NCI-H128 (cell line): ENCODE data around the gene SAMD4A.

Experiments
- DNase-seq: peaks from one replicate; lab custom pipeline; 2025; ENCODE audit not compliant: unreplicated experiment; lab: John Stamatoyannopoulos, UW

SAMD4A gene

GRCh38 chr14:54652188-54652587 is 85.3 kb downstream of the SAMD4A start:
- no peak for DNase-seq

GRCh38 chr14:54652605-54653052 is 85.7 kb downstream of the SAMD4A start:
- no peak for DNase-seq

GRCh38 chr14:54653712-54654469 is 87.0 kb downstream of the SAMD4A start:
- no peak for DNase-seq

- DNase-seq: no peak
These were observed 87.7 kb downstream of the SAMD4A start for GRCh38 chr14:54654605-54655004.

- no peak for DNase-seq
These were observed 91.9 kb downstream of the SAMD4A start for GRCh38 chr14:54658836-54659235.

GRCh38 chr14:54659365-54659764 is 92.4 kb downstream of the SAMD4A start:
- no peak for DNase-seq

DNA sequence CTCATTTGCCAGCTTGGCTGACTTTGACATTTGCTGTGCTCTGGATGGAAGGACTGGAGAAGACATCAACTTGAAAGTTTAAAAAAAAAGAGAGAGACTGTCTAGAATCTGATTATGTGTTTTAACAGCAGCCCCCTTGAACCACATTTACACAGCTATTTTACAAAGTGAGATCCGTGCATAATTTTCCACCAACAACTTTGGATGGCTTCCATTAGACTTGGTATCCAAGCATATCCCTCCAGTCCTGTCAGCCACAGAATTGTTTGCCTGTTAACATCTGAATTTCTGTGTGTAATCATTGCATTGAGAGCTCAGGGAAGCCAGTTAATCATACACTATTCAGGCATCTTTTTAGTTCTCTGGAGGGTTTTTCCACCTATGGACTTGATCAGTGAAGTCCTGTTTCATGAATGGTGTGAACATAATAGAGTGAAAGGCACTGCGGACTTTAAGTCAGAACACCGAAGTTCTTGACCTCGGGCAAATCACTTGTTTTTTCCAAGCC is 93.7 kb downstream of the SAMD4A start:
- DNase-seq: no peak

DNA sequence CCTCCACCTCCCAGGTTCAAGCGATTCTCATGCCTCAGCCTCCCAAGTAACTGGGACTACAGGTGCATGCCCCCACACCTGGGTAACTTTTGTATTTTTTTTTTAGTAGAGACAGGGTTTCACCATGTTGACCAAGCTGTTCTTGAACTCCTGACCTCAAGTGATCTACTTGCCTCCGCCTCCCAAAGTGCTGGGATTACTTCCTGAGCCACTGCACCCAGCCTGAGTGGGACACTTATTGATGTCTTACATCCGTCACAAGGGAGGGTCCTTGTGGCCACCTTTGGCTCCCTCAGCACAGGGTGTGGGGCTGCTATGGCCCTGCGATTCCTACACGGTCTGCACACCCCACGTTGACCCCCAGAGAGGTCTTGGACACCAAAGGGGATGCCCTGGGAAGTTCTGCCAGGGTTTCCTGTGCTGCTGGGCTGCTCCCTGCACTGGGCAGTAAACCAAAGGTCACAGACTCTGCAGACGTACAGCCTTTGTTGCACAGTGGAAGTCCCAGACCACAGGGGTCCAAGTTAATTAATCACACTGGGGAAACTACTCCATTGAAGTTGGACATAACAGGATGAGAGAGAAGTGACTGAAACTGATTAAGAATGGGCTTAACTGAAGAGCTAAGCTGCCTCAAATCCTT is 95.7 kb downstream of the SAMD4A start:
- DNase-seq: no peak

- no peak for DNase-seq
These were observed 98.0 kb downstream of the SAMD4A start for GRCh38 chr14:54664961-54665360.

DNA sequence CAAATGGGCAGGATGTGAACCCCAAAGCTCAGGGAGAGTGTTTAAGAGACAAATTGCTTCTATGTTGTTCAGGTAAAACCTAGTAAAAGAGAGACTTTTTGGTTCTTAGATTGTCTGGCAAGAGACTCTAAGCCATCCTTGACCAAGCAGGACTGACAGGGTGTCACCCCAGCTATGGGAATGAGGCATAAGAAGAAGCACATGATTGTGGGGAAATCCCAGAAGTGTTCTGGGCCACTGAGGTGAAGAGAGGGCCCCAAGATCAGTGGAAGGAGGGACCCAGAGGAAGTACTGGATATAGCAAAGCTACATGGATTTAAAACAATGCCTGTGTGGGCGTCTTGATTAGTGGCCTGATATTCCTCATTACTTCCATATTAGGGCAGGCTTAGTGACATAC is 99.0 kb downstream of the SAMD4A start:
- DNase-seq: no peak

- DNase-seq: no peak
These were observed 100.3 kb downstream of the SAMD4A start for GRCh38 chr14:54667026-54667744.

DNA sequence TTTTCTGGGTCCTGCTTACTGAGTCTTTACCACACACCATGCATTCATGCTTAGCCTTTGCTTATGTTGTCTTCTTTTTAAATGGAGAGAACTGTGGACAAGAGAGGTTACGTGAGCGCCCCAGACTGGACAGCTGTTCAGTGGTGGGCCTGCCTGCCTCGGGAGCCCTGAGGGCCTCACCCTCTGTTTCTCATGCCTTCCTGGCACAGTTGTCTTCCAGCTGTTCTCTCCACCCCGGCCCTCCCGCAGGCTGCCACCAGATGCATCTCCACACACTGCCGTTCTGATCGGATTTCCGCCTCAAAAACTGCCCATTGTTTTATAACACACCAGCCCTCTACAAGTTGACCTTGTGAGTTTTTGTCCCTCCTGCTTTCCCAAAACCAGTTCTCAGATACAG is 100.8 kb downstream of the SAMD4A start:
- no peak for DNase-seq

- DNase-seq: no peak
These were observed 103.0 kb downstream of the SAMD4A start for GRCh38 chr14:54669721-54670561.

DNA sequence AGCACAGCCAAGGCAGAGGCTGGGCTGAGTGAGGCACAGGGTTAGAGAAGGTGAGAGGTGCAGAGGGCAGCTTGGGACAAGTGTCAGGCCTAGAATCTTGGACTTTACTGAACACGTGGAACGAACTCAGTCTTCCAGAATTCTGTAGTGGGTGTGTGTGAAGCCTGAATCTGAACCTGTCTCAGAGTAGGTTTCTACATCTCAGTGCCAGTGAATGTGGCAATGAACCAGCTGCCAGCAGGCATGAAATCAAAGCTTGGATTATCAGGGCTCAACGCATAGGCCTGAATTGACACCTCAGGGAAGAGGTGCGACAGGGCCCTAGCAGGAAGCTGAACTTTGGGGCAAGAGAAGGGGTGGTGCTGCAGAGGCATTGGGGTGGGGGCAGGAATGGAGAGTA is 104.6 kb downstream of the SAMD4A start:
- DNase-seq: no peak

- no peak for DNase-seq
These were observed 105.3 kb downstream of the SAMD4A start for GRCh38 chr14:54672181-54672580.

GRCh38 chr14:54672688-54673087 is 105.8 kb downstream of the SAMD4A start:
- no peak for DNase-seq

DNA sequence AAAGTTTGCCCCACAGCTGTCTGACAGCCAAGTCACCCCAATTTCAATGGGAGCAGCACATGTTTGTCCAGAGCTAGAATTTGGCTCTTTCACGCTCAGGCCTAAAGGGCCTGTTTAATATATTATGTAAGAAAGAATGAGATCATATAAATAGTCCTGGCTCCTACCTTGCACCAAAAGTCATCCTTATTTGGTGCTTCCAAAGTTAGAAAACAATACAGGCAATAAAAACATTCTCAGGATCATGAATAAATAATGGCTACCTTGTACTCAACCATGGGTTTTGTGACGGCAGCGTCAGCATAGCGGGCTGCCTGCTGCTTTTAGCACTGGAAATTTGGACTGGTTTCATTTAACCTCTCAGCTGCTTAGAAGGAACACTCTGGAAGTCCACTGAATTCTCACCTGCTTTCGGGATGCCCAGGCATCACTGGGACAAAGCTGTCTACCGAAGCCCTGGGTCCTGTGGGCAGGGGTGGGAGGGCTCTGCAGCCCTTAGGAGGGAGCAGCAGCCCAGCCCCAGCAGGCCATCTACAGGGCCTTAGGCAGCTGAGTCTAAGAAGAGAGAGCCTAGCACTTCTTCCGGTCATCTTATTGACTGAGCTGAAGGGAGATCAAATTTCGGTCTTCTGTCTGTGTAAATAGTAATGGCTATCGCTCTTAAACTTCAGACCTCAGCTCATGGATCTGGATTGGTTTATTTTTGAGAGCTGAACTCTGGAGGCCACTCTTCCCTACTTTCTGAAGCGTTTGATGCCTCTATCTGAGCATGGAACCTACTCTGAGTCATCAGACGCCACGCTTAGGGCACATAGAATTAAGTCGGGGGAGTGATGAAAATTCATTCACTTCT is 106.5 kb downstream of the SAMD4A start:
- no peak for DNase-seq

DNA sequence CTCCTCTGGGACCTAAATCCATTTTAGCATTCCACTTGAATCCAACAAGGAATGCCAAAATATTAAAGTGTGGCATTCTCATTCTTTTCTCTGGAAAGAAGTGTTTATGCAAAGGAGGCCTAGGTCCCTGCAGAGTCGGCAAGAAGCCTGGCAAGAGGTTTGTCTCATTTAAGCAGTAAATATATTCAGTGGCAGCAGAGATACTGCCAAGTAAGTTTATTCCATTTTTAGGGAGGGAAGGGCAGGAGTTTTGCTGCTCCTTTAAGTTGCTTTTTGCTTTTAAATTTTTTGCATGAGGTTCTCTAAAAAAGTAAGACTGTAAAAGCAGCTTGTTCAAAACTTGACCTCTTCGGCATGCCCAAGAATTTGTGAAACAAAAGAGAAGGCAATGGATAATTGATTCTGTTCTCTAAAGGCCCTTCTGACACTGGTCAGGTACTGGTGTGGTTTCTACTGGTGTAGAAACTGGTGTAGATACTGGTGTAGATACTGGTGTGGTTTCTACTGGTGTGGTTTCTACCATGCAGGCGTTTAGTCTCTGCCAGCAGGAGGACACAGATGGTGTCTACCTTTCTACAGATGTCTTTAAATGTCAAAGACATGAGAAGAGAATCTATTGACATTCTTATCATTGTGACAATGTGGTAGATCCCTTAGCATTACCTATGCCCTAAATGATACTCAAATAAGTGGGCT is 107.3 kb downstream of the SAMD4A start:
- no peak for DNase-seq
